PC-9 (cell line): ENCODE results near the gene CWH43.

Source experiments
- CTCF ChIP-seq: fragments of 200-600 bp; sonication (generic); conservative IDR thresholded peaks from 2 replicates; pipeline ENCODE4 v1.6.1; 2017; ENCODE audit warnings: mixed run types, antibody characterized with exemption, mild to moderate bottlenecking, moderate library complexity
- EZH2 ChIP-seq: fragments of 200-600 bp; sonication (generic); IDR thresholded peaks from 2 replicates; pipeline ENCODE4 v1.8.0; 2017; ENCODE audit warnings: antibody characterized with exemption, low read depth

- TF ChIP-seq CTCF (no peak), EZH2 (no peak)
Measured at GRCh38 chr4:48979914-48980579, 6.0 kb upstream of the CWH43 start.
